ENCODE data around the gene ACAT2. TPM values are rescaled to one million over a fixed set of nuclear protein-coding genes. Genes with fewer than 3 reads are reported as not detected.
"Not testable (repeated sequence)": the region's sequence is repeated elsewhere in the genome, so short reads cannot be mapped to it uniquely, and the experiment has no call there.

Gene ACAT2
- total RNA-seq, 1 donor from 2014 or later = 5.2 TPM

DNA sequence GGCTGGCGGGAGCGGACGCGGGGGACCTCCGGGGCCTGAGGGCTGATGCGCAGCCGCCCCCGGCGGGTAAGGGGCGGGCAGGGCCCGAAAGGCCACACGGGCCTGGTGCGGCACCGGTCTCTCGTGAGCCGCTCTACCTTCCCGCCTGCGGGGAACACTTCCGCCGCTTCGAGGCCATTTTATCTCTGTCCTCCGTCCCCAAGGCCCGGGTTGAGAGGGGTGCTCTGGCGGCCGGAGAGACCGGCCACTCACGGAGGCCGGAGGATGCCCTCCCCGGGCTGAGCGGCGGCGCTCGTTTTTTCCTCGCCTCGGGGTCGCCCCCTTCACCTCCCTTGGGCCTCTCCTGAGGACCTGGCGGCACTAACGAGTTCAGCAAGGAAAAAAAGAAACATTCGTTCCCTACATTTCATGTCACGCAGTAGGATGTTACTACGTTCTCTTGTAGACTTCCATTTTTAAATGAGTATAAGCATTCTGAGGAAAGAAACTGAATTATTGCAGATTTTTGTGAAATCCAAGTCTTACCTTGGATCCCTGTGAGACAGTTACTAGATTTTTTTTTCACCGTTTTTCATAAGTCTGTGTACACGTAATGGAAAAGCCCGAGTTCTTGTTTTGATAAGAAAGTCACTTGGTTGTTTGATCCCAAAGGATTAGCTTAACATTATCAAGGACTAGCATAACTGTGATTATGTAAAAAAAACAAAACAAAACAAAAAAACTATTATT lies 34.0 kb upstream of the ACAT2 start:
- DNase-seq (ENCODE audit: missing footprints) (no peak), ATAC-seq (peak; percentile 25)
- intact Hi-C loops (cut with DNase I) = loop anchor here (1.0 to 2.0 kb wide), 3 partner anchors 33 to 61 kb away; partner anchors contain the start of genes SOD2 and TCP1

DNA sequence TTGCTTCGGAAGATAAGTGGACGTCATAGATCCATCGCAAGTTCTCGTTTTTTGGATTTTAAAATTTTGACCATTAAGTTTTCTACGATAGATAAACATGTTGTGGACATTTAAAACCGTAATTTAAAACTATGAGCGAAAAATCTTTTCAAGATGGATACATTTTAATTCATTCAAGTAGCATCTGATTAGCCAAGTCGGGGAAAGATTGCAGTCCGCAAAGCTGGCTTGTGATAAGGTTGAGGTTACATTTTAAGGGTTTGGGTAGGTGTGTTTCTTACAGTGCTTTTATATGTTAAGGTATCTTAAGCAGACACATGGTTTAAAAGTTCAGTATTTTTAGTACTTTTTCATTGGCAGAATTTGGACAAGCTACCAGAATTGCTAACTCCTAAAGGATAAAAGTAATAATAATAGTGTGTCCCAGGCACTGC lies 33.3 kb upstream of the ACAT2 start:
- DNase-seq (ENCODE audit: missing footprints) (no peak), ATAC-seq (no peak)
- intact Hi-C loops (cut with DNase I) = loop anchor here (2.0 kb wide), 1 partner anchor 60 kb away; the partner anchor contains the start of gene TCP1

DNA sequence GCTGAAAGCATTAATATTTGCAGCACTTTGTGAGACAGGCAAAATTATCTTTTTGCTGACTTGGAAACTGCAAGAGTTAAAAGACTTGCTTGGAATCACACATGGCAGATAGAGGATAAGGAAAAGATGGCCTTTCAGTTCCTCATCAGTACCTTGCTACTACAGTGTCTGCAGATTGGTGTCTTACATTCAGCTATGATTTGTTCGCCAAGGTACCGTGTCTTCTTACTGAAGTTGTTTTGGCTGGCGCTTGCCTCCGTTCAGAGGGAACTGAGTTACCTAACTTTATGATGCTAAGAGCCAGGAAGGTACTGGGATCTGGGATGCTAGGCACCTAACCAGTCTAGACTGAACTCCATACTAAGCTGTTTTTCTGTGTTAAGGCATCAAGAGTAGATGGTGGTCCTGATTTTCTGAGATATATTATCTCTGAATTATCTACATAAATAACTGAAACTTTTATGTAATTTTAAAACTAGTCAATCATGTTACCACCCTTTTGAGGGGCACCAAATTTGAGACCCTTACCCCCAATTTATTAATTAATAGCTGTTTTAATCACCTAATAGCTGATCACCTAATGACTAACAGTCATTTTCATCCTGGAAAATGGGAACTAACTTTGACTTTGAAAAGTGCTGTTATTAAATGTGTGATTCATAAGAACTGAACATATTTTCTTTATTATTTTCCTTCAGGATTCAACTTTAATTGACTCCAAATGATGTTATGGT lies 32.1 kb upstream of the ACAT2 start:
- DNase-seq (ENCODE audit: missing footprints) (no peak), ATAC-seq (no peak)
- intact Hi-C loops (cut with DNase I) = loop anchor here (2.0 kb wide), 1 partner anchor 59 kb away; the partner anchor contains the start of gene TCP1

DNA sequence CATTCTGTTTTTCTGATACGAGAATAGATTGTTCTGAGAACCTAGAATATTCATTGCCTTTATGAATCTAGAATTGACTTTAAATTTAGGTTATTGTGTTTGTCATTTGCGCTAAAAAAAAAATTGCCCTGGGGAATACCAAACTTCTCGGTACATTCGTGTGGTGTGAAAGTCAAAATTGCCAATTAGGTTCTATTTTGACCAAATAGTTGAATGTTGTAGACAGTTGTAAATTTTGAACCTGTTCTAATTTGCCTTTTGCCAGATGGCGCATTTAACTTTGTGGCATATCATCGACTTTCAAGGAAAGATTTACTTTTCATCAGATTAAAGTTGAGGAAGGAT lies 31.5 kb upstream of the ACAT2 start:
- intact Hi-C loops (cut with DNase I) = no loop called here
- no peak for DNase-seq (ENCODE audit: missing footprints)
- ATAC-seq = no peak

DNA sequence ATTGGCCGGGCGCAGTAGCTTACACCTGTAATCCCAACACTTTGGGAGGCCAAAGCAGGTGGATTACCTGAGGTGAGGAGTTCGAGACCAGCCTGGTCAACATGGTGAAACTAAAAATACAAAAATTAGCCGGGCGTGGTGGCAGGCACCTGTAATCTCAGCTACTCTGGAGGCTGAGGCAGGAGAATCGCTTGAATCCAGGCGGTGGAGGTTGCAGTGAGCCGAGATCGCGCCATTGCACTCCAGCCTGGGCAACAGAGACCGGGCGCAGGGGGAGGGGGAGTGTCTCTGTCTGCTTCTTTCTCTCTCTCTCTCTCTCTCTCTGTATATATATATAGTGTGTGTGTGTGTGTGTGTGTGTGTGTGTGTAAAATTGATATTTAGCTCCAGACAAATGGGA lies 29.3 kb upstream of the ACAT2 start:
- DNase-seq (ENCODE audit: missing footprints); ATAC-seq: not testable (repeated sequence)

DNA sequence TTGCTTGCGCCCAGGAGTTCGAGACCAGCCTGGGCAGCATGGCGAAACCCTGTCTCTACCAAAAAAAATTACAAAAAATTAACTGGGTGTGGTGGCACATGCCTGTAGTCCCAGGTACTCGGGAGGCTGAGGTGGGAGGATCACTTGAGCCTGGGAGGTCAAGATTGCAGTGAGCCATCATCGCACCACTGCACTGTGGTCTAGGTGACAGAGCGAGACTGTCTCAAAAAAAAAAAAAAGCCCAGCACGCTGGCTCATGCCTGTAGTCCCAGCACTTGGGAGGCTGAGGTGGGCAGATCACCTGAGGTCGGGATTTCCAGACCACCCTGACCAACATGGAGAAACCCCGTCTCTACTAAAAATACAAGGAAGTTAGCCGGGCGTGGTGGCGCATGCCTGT lies 28.4 kb upstream of the ACAT2 start:
- DNase-seq (ENCODE audit: missing footprints); ATAC-seq; intact Hi-C loops (cut with DNase I): not testable (repeated sequence)

More for the DNA sequence above, 29.3 kb upstream of the ACAT2 start:
- intact Hi-C loops (cut with DNase I) = not testable (repeated sequence)

DNA sequence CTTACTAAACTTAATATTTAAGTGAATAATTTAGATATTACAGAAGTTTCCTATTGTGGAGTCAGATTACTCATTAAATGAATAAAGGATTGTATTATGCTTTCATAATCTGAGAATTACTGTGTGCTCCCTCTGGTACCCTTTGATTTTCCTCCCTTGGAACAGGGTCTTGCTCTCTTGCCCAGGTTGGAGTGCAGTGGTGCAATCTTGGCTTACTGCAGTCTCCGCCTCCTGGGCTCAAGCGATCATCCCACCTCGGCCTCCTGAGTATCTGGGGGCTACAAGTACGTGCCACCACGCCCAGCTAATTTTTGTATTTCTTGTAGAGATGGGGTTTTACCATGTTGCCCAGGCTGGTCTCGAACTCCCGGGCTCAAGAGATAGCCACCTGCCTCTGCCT lies 24.9 kb upstream of the ACAT2 start:
- intact Hi-C loops (cut with DNase I) = no loop called here
- no peak for ATAC-seq
- no peak for DNase-seq (ENCODE audit: missing footprints)

DNA sequence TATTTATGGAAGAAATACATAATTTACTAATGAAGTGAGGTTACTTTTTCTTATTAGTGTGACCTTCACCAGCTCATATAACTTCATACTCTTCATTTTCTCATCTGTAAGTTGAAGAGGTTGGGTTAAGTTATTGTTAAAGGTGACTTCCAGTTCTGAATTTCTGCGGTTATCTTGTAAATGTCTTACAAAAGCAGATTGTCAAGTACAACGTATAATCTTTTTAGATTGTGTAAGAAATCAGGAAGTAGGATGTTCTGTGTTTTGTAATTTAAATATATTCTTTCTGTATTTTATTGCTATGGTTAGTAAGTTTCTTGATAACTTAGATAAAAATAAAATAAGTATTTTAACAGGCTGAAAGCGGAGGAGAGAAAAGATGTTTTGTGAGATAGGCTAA lies 22.5 kb upstream of the ACAT2 start:
- DNase-seq (ENCODE audit: missing footprints) (no peak), ATAC-seq (no peak)
- intact Hi-C loops (cut with DNase I) = no loop called here

DNA sequence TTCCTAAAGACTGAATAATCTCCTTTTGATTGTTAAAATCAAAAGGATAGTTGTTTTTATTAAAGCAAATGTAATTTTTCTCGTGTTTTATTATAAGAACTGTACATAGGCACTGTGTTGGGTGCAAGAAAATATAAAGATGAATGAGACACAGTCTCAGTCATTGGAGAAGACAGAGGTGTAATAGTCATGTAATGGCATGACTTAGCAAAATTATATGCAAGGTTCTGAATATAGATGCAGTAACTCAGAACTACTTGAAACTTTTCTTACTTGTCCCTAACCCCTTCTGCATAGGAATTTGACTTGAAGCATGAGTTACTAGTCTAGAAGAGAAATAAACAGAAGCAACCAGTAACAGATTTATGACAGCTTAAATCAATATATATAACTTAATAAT lies 19.7 kb upstream of the ACAT2 start:
- DNase-seq (ENCODE audit: missing footprints) (no peak), ATAC-seq (no peak)
- intact Hi-C loops (cut with DNase I) = no loop called here

DNA sequence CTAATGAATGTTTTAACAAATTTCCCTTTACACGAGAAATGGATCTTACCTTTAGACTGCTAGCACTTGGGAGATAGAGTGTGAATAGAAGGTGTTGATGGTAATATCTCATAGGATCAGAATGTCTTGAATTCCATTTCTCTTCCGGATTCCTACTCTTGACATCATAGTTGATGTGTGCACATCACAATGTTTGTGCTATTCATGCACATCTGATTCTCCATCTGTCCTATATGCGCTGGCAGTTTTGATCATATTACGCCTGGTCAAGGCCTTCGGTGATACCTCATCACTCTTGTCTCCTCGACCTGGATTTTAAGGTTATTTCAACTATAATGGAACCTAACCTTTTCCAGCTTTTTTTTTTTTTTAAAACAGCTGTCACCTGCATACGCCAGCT lies 16.8 kb upstream of the ACAT2 start:
- ATAC-seq (no peak), DNase-seq (ENCODE audit: missing footprints) (no peak)
- intact Hi-C loops (cut with DNase I) = loop anchor here (5.0 kb wide), 1 partner anchor 53 kb away; the partner anchor contains the start of gene SOD2

DNA sequence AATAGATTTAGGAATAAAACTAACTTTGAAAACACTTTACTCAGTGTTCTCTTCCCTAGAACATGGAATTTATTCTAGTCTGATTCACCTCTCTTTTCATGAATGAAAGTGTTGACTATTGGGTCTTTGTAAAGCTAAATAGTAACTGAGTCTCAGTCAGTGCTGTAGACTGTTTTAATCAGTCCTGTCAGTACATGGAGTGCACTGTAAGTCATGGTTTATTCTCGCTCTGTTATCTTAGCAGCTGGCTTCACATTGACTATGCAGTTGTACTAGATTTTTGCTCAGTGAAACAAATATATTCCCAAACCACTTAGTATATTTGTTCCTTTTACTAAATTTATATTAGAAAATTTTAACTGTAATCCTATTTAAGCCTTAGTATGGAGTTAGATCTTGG lies 15.1 kb upstream of the ACAT2 start:
- DNase-seq (ENCODE audit: missing footprints) (no peak), ATAC-seq (peak; percentile 70)
- intact Hi-C loops (cut with DNase I) = loop anchor here (1.0 to 5.0 kb wide), 2 partner anchors 15 to 54 kb away; partner anchors contain the start of gene SOD2

DNA sequence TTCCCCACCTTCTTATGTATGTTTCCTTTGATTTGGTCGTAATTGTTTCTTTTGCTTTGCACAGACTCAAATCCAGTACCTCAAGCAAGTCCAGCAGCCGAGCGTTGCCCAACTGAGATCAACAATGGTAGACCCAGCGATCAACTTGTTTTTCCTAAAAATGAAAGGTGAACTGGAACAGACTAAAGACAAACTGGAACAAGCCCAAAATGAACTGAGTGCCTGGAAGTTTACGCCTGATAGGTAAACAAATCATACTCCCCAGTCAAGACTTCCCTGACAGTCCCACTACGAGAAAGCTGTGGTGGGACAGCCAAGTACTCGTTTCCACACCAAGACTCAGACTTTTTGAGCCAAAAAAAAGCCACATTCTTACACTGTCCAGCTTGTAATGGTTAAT lies 13.7 kb upstream of the ACAT2 start:
- intact Hi-C loops (cut with DNase I) = loop anchor here (5.0 kb wide), 1 partner anchor 56 kb away; the partner anchor contains the start of gene SOD2
- DNase-seq (ENCODE audit: missing footprints); ATAC-seq: not testable (repeated sequence)

DNA sequence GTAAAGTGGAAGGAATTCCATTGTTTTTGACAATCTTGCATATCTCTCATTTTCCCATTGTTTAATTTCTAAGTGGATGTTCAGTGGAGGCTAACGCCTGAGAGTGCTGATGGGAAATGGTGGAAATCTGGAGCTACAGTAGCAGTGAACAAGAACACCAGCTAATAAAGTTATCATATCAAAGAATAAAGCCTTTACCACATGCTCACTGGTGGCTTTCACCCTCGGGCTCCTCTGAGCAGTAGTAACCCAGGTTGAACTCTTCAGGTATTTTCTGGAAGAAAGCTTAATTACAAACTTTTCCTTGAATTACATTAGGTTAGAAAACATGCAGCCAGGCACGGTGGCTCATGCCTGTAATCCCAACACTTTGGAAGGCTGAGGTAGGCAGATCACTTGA lies 10.4 kb upstream of the ACAT2 start:
- ATAC-seq (no peak), DNase-seq (ENCODE audit: missing footprints) (no peak)
- intact Hi-C loops (cut with DNase I) = no loop called here

DNA sequence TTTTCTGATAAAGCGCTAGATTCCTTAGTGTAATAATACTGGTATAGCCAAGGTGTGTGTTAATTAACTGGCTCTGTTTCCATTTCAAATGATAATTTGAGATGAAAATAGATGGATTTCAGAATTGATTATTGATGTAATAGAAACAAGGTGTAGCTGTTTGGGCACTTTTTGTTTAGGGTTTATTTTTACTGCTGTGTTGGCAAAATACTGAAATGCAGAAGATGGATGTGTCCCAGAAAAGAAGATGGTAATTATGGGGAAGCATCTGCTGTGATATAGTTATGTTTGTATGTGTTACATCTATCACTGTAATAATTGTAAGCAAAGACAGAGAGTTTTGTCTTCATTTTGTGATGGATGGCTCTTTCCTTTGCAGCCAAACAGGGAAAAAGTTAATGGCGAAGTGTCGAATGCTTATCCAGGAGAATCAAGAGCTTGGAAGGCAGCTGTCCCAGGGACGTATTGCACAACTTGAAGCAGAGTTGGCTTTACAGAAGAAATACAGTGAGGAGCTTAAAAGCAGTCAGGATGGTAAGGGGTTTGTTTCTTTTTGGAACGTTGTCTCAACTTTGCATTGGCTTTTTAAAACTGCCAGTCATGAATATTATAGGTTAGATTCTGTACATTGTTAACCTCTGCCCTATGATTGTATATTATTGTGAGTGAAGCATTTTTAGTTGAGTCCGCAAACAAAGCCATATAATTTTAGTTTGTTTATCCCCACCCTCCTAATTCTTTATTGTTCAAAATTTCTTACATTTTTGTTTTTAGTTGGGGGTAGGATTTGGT lies 8.6 kb upstream of the ACAT2 start:
- ATAC-seq (no peak), DNase-seq (ENCODE audit: missing footprints) (no peak)
- intact Hi-C loops (cut with DNase I) = no loop called here

DNA sequence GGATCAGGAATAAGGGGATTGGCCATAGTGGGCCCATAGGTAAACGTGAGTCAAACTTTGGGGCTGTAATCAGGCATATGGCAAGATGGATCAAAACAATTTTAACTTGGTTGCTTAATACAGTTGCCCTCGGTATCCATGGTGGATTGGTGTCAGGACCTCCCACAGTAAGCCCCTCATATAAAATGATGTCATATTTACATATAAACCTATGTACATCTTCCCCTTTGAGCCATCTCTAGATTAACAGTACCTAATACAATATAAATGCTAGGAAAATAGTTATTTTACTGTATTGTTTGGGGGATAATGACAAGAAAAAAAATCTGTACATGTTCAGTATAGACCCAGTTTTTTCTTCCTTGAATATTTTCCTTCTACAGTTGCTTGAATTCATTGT lies 7.4 kb upstream of the ACAT2 start:
- intact Hi-C loops (cut with DNase I) = no loop called here
- no peak for ATAC-seq

DNA sequence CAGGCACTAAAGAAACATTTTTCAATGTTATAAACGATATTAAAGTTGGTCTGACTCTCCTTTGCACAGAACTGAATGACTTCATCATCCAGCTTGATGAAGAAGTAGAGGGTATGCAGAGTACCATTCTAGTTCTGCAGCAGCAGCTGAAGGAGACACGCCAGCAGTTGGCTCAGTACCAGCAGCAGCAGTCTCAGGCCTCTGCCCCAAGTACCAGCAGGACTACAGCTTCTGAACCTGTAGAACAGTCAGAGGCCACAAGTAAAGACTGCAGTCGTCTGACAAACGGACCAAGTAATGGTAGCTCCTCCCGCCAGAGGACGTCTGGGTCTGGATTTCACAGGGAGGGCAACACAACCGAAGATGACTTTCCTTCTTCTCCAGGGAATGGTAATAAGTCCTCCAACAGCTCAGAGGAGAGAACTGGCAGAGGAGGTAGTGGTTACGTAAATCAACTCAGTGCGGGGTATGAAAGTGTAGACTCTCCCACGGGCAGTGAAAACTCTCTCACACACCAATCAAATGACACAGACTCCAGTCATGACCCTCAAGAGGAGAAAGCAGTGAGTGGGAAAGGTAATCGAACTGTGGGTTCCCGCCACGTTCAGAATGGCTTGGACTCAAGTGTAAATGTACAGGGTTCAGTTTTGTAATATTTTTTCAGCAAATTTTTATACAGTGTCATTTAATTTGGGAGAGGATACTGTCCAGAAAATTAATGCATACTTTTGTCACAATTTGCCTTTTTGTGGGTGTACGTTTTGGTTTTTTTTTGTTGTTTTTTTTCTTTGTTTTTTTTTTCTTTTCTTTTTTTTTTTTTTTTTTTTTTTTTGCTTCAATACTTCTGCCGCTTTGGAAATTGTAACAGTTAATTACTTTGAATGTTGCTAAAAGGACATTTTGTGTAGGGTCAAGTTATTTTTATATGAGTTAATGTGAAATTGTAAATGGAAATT lies 6.6 kb upstream of the ACAT2 start:
- ATAC-seq (no peak), DNase-seq (ENCODE audit: missing footprints) (no peak)
- intact Hi-C loops (cut with DNase I) = no loop called here

More for the DNA sequence above, 7.4 kb upstream of the ACAT2 start:
- DNase-seq (ENCODE audit: missing footprints) = no peak

DNA sequence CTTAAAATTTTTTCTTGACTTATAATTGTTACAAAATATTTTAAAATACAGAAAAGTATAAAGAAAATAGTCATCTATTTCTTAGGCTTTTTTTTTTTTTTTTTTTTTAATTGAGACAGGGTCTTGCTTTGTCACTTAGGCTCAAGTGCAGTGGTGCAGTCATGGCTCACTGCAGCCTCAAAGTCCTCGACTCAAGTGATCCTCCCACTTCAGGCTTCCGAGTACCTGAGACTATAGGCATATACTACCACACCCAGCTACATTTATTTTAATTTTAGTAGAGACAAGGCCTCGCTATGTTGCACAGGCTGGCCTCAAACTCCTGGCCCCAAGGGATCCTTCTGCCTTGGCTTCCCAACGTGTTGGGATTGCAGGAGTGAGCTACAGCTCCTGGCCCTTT lies 5.3 kb upstream of the ACAT2 start:
- DNase-seq (ENCODE audit: missing footprints) (no peak), ATAC-seq (no peak)
- intact Hi-C loops (cut with DNase I) = no loop called here

Measured in Right ventricle myocardium inferior (tissue), 1 donor.